Hindlimb muscle (tissue), 1 donor: Measurements from ENCODE around the gene GRB7. TPM values are rescaled to one million over a fixed set of nuclear protein-coding genes. Genes with fewer than 3 reads are reported as not detected.
"Not testable (repeated sequence)": the region's sequence is repeated elsewhere in the genome, so short reads cannot be mapped to it uniquely, and the experiment has no call there.

Experiments
- DNase-seq: peaks from one replicate; pipeline ENCODE4 v3.0.0-alpha.2; 2013
- polyA plus RNA-seq: library from polyadenylated mRNA; unstranded; fragments of 120-200 nt; gene quantifications from one replicate; pipeline ENCODE4 v1.2.1, GENCODE V29; 2013; ENCODE audit not compliant: insufficient read length

Gene GRB7
- 0.72 TPM for polyA plus RNA-seq

DNA sequence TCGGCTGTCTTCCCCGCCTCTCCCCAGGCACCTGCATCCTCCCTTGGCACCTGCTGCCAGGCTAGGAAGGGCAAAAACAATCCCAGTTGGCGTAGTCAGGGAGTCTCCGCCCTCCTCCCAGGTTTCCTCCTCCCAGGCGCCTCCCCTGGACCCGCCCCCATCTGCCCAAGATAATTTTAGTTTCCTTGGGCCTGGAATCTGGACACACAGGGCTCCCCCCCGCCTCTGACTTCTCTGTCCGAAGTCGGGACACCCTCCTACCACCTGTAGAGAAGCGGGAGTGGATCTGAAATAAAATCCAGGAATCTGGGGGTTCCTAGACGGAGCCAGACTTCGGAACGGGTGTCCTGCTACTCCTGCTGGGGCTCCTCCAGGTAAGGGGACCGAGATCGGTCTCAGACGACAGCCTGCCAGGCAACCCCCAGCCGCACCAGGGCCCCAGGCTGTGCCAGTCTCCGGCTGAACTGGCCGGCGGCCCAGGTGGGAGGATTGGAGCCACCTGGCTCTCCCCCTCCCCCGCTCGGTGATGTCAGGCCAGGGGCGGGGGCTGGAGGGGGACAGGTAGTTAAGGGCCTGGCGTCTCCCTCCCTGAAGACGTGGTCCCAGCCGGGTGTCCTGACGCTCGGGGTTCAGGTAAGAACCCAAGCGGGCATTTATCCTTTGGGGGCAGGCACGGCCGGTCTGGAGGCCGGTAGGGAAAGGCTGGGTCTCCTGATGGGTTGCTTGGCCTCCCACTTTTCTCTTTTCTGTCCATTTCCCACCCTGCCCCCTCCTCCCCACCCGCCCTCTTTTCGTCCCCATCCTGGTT is at the start of gene GRB7:
Gene GRB7, plus strand, starts transcription at position 179 of the 808 bp plus-strand sequence. CDS start 4,364 bp downstream, outside the sequence.
- DNase-seq = no peak

DNA sequence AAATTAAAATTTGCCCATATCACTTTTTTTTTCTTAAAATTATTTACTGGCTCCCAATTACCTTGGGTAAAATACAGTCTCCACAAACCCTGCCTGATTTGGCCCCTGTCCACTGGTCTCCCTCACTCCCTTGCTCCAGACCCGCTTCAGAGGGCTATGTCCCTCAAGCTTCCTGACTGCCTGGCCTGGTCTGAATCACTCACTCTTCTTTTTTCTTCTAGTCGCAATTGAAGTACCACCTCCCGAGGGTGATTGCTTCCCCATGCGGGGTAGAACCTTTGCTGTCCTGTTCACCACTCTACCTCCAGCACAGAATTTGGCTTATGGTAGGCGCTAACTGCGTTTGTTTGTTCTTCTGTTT is 49.3 kb upstream of the GRB7 start:
- DNase-seq = no peak

DNA sequence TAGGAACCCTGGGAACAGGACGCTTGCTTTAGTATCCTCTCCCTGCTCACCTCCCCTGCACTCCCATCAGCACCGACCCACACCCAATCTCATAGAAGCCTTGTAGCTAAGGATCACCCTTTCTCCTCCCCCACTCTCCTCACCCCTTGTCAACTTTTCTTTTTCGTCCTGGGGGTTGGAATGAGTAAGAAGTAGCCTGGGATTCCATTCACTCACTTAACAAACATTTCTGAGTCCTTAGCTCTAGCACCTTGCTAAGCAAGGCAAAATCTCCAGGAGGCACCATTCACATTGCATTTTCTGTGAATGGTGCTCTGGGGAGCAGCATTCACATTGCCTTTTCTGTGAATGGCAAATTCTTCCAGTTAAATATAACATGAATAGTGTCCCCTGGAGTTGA is 48.8 kb upstream of the GRB7 start:
- no peak for DNase-seq

DNA sequence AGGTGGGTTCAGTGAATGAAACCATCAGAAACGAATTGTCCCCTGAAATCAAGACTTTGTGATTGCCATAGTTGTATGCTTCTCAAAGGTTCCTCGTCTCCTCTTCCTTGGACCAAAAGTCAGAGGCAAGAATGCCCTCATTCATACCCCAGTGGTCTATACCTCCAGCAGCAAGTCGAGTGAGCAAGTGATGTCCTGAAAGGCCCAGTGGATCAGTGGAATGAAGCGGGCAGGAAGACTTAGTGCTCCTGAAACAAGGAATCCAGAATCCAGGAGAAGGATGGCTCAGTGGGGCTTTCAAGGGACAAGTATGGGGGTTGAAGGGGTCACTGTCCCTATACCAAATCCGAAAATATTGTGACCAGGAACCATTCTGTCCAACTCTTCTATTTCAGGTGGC is 43.1 kb upstream of the GRB7 start:
- no peak for DNase-seq

DNA sequence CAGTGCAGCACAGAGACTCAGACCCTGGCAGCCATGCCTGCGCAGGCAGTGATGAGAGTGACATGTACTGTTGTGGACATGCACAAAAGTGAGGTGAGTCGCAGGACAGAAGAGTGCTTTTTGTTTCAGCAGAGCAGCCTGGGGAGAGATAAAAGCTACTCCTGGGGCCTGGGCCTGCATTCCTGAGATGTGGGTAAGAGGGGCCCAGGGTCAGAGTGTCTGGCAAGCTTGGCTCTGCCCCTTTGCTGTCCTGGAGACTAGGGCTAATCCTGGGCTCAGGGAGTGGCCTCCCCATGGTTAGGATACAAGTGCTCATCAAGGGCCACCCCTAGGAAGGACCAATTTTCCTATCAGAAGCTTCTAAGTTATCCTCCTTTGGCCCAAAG is 42.7 kb upstream of the GRB7 start:
- DNase-seq = no peak

DNA sequence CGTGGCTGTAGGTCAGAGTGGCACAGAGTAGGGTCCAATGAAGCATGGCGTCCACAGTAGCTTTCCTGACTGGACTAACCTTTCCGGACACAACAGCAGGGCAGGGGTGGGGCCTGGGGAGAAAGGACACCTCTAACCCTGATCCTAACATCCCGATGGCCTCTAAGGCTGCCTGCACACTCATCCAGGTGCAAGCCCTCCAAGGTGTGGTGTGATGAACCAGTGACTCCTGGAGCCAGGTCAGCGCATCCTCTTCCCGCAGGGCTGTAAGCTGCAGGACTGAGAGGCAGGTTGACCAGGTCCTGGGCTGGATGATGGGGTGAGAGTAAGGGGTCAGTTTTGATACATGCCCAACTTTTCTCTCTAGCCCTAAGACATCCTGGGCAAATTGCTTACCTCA is 41.0 kb upstream of the GRB7 start:
- DNase-seq = no peak

DNA sequence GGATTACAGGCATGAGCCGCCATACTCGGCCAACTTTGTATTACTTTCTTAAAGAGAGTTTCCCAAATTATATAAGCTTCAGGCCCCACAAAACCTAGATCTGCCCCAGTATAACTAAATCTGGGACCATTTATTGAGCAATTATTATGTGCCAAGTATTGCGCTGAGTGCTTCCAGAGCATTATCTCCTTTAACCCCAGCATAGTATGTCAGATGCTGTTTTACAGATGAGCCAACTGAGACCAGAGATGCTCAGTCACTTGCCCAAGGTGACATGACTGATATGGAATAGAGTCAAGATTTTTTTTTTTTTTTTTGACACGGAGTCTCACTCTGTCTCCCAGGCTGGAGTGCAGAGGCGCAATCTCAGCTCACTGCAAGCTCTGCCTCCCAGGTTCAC is 39.8 kb upstream of the GRB7 start:
- DNase-seq = no peak

DNA sequence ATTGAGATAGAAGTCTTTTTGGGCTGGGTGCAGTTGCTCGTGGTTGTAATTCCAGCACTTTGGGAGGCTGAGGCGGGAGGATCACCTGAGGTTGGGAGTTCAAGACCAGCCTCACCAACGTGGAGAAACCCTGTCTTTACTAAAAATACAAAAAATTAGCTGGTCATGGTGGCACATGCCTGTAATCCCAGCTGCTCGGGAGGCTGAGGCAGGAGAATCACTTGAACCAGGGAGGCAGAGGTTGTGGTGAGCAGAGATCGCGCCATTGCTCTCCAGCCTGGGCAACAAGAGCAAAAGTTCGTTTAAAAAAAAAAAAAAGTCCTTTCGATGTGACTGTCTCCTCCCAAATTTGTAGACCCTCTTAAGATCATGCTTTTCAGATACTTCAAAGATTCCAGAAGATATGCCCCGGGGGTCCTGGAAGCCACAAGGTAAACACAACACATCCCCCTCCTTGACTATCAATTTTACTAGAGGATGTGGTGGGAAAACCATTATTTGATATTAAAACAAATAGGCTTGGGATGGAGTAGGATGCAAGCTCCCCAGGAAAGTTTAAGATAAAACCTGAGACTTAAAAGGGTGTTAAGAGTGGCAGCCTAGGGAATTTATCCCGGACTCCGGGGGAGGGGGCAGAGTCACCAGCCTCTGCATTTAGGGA is 38.5 kb upstream of the GRB7 start:
- not testable (repeated sequence) for DNase-seq

DNA sequence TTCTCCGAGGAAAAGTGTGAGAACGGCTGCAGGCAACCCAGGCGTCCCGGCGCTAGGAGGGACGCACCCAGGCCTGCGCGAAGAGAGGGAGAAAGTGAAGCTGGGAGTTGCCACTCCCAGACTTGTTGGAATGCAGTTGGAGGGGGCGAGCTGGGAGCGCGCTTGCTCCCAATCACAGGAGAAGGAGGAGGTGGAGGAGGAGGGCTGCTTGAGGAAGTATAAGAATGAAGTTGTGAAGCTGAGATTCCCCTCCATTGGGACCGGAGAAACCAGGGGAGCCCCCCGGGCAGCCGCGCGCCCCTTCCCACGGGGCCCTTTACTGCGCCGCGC is 38.0 kb upstream of the GRB7 start, which contains the start of gene ERBB2:
Gene ERBB2, plus strand, starts transcription at position 247 of the 330 bp plus-strand sequence. CDS start 175 bp downstream, outside the sequence.
- peak; percentile 78 for DNase-seq

DNA sequence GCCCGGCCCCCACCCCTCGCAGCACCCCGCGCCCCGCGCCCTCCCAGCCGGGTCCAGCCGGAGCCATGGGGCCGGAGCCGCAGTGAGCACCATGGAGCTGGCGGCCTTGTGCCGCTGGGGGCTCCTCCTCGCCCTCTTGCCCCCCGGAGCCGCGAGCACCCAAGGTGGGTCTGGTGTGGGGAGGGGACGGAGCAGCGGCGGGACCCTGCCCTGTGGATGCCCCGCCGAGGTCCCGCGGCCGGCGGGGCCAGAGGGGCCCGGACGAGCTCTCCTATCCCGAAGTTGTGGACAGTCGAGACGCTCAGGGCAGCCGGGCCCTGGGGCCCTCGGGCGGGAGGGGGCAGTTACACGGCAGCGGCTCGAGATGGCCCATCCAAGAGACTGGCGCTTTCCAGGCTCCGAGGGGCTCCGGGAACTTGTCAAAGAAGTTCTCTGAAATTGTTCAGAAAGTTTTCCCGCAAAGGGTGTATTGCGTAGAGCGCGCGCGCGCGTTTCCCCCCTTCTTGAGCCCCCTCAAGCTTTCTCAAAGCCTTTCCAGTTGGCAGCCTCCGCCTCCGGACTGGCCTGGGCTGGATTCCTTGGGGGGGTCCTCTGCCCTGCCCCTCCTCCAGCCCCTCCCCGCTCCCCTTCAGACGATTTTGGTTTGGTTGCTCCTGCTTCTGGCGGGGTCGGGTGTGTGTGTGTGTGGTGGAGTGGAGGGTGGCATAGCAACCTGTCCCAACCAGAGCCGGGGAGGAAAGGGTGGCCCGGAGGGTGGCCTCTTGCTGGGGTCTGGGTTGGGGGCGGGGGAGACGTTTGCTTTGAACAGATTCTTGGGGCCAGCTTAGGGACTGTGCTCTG is 37.4 kb upstream of the GRB7 start:
- DNase-seq = peak; percentile 71

DNA sequence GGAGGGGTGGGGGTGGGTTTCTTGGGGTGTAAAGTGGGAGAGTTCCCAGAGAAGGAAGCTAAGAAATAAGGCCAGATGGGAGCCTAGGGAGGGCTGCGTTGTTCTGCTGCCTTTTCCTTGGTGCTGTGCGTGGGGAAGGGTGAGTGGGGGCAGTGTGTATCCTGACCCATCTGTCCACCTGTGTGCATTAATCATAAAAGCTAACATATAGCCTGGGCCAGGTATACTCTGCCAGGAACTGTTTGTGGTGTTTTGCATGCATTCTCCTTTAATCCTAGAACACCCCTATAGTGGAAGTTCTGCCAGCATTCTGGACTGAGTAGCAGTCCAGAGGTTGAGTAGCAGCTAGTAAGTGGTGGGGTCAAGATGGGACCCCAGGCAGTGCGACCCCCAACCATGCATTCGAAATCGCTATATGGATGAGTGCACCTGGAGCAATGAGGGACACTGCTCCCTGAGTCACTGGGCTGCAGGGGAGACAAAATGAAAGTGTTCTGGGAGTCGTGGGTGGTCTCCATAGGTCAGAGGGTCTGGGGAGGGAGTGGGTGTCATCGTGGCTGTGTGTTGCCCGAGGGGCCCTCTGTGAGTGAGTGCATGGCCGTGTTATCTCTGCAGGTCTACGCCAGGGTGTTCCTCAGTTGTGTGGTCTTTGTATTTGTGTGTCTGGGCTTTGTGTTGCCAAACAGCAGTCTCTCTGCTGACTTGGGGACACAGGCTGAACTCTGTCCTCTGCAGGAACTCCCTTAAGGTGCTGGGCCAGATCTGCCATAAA is 36.5 kb upstream of the GRB7 start:
- no peak for DNase-seq

DNA sequence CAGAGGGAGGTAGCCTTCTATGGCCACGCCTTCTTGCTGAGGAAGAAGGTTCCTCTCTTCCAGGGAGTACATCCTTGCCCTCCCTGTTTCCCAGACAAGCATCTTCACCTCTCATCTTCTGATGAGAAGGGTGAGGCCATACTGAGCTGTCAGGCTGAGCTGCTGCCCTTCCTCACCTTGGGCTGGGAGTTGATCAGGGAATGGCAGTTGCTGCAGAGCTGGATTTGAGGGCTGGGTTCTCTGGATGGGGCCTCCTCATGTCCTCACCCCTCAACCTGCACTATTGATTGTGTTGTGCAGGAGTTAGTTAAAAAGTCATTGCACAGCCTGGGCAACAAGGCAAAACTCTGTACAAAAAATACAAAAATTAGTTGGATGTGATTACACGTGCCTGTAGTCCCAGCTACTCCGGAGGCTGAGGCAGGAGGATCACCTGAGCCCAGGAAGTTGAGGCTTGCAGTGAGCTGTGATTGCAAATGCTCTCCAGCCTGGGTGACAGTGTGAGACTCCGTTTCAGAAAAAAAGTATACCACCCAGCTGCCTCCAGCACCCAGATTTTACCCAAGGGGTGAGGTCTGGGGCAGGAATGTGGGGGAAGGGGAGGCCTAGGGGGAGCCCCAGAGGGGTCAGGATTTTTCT is 35.8 kb upstream of the GRB7 start:
- no peak for DNase-seq

DNA sequence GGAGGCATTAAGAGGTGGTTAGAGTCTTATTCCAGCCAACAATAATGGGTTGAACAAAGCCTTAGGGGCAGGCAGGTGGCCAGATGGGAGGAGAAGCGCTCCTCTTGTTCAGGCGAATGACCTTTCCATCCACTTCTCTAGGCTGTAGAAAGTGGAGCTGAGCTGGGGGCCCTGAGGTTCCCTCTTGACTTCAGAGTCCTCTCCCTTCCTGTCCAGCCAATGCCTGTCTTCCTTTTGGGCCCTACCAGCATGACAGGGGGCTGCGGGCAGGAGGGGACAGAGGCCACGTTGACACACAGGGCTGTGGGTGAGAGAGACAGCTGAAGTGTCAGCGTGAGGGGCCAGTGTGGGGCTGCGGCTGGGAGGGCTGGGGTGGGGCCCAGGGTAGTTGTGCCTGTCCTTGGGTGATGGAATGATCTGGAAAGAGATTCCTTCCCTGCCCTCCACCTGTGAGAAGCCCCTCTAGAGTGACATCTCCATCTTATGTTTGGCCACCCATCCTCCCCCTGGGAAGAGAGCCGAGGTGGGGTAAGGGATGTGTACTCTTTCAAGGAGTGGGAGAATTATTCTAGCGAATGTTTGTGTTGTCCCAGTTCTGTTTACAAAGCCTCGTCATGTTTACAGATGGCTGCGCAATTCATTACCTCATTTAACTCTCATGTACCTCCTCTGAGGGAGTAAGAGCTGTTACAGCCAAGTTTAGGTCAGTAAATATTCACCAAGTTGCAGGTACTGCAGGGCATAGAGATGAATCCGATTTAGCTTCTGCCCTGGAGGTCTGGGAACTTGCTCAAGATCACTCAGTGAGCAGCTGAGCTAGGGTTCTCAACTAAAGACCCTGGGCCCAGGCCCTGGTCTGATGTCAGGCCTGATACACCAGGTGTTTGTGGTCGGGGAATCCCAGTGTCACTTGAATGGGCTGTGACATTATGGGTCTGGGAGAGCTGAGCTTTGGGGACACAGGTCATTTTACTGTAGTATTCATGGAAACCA is 34.5 kb upstream of the GRB7 start:
- DNase-seq = no peak

DNA sequence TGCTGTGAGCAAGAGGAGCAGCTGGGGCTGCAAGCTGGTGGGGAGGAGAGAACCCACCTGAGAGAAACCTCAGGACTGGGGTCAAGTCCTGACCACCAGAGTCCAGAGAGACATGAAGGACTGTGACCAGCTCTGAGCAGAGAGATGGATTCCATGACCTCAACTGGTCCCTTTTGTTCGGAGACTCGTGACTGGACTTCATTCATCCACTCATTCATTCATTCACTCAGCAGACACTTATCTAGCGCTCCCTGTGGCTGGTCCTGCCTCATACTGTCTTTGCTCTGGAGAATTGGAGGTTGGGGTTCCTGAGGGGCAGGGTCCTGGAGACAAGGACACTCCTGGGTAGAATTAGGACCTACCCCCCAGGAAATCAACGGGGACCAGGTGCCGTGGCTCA is 33.8 kb upstream of the GRB7 start:
- no peak for DNase-seq

DNA sequence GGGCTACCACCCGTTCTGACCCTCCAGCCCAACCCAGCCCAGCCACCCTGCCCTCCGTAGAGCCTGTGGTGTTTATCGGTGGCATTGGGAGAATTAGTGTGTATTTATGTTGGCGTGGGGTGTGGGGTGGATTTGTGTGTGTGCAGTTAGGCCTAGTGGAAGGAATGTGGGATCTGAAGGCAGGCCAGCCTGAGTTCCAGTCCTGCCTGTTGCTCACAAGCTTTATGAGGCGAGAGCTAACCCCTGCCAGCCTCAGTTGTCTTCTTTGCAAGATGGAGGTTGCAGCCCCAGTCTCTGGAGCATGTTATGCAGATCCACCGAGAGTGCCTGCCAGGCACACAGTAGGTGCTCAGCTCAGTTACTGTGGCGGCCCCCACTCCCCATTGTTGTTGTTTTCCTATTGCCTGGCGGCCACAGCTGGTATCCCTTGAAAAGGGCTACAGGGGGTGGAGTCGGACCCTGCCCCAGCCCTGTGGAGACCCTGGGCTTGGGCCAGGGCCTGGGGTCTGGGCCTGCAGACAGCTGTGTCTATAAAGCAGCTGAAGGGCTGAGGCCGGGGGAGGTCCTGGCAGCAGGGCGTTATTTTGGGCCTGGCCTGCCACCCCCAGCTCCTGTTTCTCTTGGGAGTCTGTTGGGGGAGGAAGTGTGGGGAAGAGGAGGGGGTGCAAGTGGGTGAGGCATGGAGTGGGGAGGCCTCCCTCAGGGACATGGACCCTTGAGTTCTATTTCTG is 32.8 kb upstream of the GRB7 start:
- no peak for DNase-seq

DNA sequence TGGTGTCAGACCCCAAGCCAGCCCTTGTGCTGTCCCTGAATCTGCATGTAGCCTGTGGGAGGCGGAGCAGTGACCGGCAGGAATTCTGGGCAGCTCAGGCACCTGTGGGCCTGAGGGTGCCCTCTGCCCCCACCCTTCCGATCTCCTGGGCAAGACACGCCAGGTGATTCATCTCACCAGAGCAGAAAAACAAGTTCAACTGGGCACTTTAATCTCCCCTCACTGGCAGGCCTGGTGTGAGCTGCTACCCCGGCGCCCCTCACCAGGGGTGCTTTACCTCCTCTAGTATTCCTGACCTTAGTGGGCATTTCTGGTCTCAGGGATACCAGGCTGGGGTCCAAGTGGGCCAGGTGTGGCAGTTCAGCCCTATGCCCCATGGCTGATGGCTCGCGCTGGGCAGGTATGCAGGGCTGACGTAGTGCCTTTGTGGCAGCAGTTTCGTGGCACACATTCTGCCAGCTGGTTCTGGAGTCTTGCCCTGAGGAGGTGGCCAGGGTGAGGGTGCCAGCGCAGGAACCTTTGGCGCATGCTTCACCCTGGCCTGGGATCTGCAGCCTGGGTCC is 31.9 kb upstream of the GRB7 start:
- no peak for DNase-seq

DNA sequence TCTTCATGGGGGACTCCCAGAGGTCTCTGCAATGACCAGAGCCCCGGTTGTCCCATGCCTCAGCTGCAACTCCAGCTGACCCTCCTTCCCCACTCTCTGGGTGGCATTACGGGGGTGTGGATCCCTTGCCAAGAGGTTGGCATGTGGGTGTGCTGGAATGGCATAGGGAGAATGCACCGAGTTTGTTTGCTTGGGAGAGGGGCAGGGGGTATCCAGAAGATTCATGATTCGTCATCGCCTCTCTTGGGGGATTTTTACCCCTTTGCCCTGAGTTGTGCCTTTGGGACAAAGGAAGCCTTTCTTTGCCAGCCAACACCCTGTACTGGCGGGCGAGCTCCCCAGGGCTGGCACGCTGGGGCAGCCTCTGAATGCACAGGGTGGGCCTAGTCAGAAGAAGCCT is 31.4 kb upstream of the GRB7 start:
- no peak for DNase-seq

DNA sequence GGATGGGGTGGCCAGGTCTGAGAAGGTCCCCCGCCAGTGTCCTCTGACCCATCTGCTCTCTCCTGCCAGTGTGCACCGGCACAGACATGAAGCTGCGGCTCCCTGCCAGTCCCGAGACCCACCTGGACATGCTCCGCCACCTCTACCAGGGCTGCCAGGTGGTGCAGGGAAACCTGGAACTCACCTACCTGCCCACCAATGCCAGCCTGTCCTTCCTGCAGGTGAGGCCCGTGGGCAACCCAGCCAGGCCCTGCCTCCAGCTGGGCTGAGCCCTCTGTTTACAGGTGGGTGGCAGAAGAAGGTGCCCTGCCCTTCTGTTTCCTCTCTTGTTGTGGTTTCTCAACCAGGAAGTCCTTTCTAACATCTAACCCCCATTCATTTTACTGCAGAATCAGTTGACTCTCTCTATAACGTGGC is 30.8 kb upstream of the GRB7 start:
- no peak for DNase-seq

DNA sequence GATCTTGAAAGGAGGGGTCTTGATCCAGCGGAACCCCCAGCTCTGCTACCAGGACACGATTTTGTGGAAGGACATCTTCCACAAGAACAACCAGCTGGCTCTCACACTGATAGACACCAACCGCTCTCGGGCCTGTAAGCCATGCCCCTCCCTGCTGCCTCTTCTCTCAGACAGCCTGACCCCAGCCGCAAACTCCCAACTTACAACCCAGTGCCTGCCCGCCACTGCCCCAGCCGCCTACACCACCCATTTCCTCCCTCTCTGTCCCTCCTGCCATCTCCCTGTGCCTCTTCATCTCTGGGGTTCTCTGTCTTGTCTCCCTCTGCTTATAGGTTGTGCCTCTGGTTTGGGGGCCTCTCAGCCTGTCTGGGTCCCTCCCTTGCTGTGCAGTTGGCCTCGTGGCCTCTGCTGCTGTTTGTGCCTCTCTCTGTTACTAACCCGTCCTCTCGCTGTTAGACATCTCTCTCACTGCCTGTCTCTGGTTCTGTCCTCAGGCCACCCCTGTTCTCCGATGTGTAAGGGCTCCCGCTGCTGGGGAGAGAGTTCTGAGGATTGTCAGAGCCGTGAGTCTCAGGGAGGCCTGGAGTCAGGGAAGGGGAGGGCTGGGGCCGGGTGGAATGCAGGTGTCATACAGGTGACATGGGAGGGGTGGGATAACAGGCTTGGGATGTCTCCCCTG is 28.3 kb upstream of the GRB7 start:
- no peak for DNase-seq
